BE2C (cell line): Measurements from ENCODE around the gene DIP2C.

ENCODE experiments used
- DNase-seq: peaks from one replicate; pipeline ENCODE4 v3.0.0-alpha.2; 2020
- H3K27me3 ChIP-seq: fragments of 250-450 bp; sonication (Bioruptor Pico); 2 replicates; pipeline ENCODE4 v1.5.1; 2020; ENCODE audit warnings: mild to moderate bottlenecking
- H3K36me3 ChIP-seq: fragments of 250-450 bp; sonication (Bioruptor Pico); 2 replicates; pipeline ENCODE4 v1.5.1; 2020; ENCODE audit warnings: mild to moderate bottlenecking
- H3K4me1 ChIP-seq: fragments of 250-450 bp; sonication (Bioruptor Pico); 2 replicates; pipeline ENCODE4 v1.5.1; 2020
- H3K4me3 ChIP-seq: 2 replicates; pipeline ENCODE4 v1.5.1; 2011; ENCODE audit warnings: low read depth, low read length
- H3K9me3 ChIP-seq: fragments of 250-450 bp; sonication (Bioruptor Pico); 2 replicates; pipeline ENCODE4 v1.5.1; 2020
- TF ChIP-seq, protein P1 (sequence below): IDR thresholded peaks from 2 replicates; pipeline ENCODE4 v1.5.1; 2012; ENCODE audit warnings: mild to moderate bottlenecking, low read depth, low read length

DIP2C gene

DNA sequence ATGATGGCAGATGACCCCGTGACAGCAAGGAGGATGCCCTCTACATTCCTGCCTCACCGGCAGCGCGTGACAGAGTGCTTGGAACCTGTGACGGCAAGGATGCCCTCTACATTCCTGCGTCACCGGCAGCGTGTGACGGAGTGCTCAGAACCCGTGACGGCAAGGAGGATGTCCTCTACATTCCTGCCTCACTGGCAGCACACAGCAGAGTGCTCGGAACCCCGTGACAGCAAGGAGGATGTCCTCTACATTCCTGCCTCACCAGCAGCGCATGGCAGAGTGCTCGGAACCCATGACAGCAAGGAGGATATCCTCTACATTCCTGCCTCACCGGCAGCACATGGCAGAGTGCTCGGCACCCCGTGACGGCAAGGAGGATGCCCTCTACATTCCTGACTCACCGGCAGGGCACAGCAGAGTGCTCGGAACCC is 231.0 kb downstream of the DIP2C start:
- H3K4me1 ChIP-seq = peaks cover 8% of the 10 kb centered on the region; the same call in 1 of the 2 replicates

DNA sequence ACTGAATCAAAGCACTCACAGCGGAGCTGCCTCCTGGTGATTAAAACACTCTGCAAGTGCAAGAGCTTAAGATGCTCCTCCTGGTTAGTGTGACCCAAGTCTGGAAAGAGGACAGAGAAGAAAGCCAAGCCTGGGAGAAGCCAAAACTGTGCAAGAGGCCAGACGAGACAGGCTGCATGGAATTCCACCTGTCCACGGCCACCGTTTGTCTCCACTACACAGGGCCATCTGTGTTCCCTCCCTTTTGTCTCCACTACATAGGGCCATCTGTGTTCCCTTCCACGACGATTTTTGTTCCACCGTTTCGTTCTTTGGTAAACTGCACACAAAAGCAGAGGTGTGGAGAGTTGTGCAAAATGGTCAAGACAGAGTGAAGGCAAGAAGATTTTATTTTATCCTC is 233.0 kb downstream of the DIP2C start:
- H3K9me3 ChIP-seq = no peaks in the 10 kb centered on the region
- no peaks in the 10 kb centered on the region for H3K27me3 ChIP-seq
- H3K4me3 ChIP-seq = no peak overlapping the region
- no peak for DNase-seq
- H3K4me1 ChIP-seq = peaks cover 8% of the 10 kb centered on the region; the same call in 1 of the 2 replicates
- no peaks in the 10 kb centered on the region for H3K36me3 ChIP-seq
- TF ChIP-seq, protein P1, sequence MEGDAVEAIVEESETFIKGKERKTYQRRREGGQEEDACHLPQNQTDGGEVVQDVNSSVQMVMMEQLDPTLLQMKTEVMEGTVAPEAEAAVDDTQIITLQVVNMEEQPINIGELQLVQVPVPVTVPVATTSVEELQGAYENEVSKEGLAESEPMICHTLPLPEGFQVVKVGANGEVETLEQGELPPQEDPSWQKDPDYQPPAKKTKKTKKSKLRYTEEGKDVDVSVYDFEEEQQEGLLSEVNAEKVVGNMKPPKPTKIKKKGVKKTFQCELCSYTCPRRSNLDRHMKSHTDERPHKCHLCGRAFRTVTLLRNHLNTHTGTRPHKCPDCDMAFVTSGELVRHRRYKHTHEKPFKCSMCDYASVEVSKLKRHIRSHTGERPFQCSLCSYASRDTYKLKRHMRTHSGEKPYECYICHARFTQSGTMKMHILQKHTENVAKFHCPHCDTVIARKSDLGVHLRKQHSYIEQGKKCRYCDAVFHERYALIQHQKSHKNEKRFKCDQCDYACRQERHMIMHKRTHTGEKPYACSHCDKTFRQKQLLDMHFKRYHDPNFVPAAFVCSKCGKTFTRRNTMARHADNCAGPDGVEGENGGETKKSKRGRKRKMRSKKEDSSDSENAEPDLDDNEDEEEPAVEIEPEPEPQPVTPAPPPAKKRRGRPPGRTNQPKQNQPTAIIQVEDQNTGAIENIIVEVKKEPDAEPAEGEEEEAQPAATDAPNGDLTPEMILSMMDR = no peak

More for the DNA sequence above, 231.0 kb downstream of the DIP2C start:
- Histone ChIP-seq H3K9me3 (no peaks in the 10 kb centered on the region), H3K27me3 (no peaks in the 10 kb centered on the region), H3K4me3 (no peak overlapping the region), H3K36me3 (no peaks in the 10 kb centered on the region)
- DNase-seq = no peak
- TF ChIP-seq, protein P1 = no peak

DNA sequence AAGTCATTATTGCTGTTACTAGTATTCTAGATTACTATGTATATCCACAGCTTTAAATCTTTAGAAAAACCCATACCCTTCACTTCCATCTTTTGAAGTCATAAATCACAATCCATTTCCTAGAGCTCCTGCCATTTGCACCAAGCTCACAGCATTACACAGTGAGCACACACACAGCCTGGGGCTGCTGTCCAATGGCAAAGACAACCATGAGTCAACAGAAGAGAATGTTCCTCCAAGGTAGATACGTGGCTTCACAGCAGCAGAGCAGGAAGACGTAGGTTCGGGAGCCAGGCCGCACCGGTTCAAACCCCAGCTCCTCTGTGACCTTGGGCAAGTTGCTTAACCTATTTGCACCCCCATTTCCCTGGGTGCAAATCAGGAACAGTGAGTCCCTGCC is 234.6 kb downstream of the DIP2C start:
- Histone ChIP-seq H3K36me3 (no peaks in the 10 kb centered on the region), H3K27me3 (no peaks in the 10 kb centered on the region), H3K4me1 (peaks cover 10% of the 10 kb centered on the region), H3K4me3 (no peak overlapping the region), H3K9me3 (no peaks in the 10 kb centered on the region)
- TF ChIP-seq, protein P1 = no peak
- DNase-seq = no peak

DNA sequence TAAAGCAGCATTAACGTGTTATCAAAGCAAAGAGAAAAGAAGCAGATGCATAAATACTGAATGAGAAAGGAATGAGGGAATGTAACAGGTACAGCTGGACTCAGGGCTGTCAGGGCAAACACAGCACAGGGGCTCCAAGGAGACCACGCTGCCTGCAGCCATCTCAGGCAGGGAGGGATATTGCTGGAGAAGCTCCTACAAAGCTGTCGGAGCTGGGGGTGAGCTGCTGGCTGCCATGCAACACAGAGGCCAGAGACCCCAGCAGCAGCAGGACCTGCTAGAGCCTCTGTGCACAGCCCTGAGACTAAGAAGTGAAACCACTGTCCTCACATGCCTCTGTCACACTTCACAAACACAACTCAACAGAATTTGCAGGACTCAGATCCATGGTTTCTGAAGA is 235.8 kb downstream of the DIP2C start:
- Histone ChIP-seq H3K4me3 (no peak overlapping the region), H3K27me3 (no peaks in the 10 kb centered on the region), H3K4me1 (peaks cover 10% of the 10 kb centered on the region), H3K36me3 (no peaks in the 10 kb centered on the region), H3K9me3 (no peaks in the 10 kb centered on the region)
- no peak for DNase-seq
- TF ChIP-seq, protein P1 = no peak

DNA sequence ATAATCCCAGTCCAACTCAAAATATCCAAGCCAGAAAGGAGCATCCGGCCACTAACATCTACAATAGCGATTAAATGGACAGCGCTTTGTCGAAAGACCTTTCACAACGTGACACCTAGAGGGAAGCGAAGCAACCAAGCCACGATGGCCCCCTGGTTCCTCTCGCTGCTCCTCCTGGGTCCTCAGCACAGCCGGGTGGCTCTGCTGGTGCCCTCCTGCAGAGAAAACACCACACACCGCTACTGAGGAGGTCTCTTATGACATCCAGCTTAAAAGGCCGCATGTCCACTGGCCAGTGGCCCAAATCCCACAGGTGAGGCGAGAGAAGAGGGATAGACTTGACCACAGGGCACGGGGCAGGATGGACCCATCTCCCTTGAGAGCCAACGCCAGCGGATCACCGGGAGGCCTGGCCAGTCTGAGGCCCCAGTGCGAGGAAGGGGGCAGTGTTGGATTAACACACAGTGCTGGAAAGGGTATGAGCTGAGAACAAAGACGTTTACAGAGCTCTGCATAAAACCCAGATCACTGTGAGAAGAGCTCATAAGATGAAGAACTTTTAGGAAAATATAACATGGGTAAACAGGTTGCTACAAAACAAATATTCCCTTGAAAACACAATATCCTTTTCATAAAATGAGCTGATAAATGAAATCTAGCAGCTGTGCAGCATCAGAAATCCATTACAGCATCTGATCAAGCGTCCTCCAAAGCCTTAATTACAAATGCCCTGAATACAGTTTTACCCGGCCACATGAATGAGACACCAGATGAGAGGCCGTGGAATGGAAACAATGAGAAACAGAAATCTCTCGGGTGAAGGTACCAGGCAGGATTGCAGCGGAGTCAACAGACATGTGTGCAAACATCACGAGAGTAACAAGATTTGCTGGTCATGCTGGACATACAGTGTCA is 236.7 kb downstream of the DIP2C start:
- DNase-seq = no peak
- Histone ChIP-seq H3K36me3 (no peaks in the 10 kb centered on the region), H3K9me3 (no peaks in the 10 kb centered on the region), H3K27me3 (no peaks in the 10 kb centered on the region), H3K4me3 (no peak overlapping the region), H3K4me1 (peaks cover 7% of the 10 kb centered on the region)
- TF ChIP-seq, protein P1 = no peak

DNA sequence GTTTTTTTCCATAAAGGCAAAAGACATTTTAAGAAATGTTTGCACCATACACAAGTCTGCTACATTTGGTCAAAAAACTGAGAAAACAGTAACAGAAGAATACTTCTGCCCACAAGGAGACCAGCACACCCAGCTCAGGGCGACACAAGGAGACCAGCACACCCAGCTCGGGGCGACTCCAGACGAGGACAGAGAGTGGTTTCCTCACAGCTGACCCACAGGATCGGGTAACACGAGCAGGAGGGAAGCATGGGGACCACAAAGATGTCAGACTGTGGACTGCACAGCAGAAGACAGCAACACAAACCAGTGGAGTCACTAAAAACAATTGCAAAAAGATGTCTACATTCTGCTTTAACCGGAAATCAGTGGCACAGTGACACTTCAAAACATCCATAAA is 237.6 kb downstream of the DIP2C start:
- no peaks in the 10 kb centered on the region for H3K9me3 ChIP-seq
- TF ChIP-seq, protein P1 = no peak
- no peak for DNase-seq
- peaks cover 2% of the 10 kb centered on the region; the same call in 1 of the 2 replicates for H3K4me1 ChIP-seq
- H3K36me3 ChIP-seq = no peaks in the 10 kb centered on the region
- no peaks in the 10 kb centered on the region for H3K27me3 ChIP-seq
- no peak overlapping the region for H3K4me3 ChIP-seq
